Neural crest cell (in vitro differentiated cells): Measurements from ENCODE around the gene VWA8. TPM values are rescaled to one million over a fixed set of nuclear protein-coding genes. Genes with fewer than 3 reads are reported as not detected.

ENCODE experiments used
- DNase-seq: peaks from one replicate; pipeline ENCODE4 v3.0.0; 2021; ENCODE audit warnings: low read depth, mixed read lengths, low spot score
- H3K27ac Mint-ChIP-seq: one replicate; pipeline ENCODE4 v1.8.0; 2021; ENCODE audit warnings: mild to moderate bottlenecking, mixed read lengths; ENCODE audit not compliant: unreplicated experiment
- H3K27me3 Mint-ChIP-seq: 2 replicates; pipeline ENCODE4 v1.8.0; 2021; ENCODE audit warnings: low read depth, mild to moderate bottlenecking, mixed read lengths
- H3K36me3 Mint-ChIP-seq: 2 replicates; pipeline ENCODE4 v1.8.0; 2021; ENCODE audit warnings: low read depth, mild to moderate bottlenecking, mixed read lengths
- H3K4me1 Mint-ChIP-seq: 2 replicates; pipeline ENCODE4 v1.8.0; 2021; ENCODE audit warnings: mixed read lengths
- H3K4me3 Mint-ChIP-seq: one replicate; pipeline ENCODE4 v1.8.0; 2021; ENCODE audit warnings: mild to moderate bottlenecking, mixed read lengths
- H3K9me3 Mint-ChIP-seq: 2 replicates; pipeline ENCODE4 v1.8.0; 2021; ENCODE audit warnings: mixed read lengths
- total RNA-seq: library from RNA; stranded (reverse); gene quantifications from 2 replicates; pipeline ENCODE4 v1.2.1, GENCODE V29; 2021
- TF ChIP-seq, protein P1 (sequence below): fragments of 200-600 bp; sonication (generic); conservative IDR thresholded peaks from 2 replicates; pipeline ENCODE4 v1.5.0; 2021; ENCODE audit warnings: antibody characterized with exemption, mild to moderate bottlenecking

Gene VWA8
- total RNA-seq, 1 donor from 2014 or later: 19.5 TPM

DNA sequence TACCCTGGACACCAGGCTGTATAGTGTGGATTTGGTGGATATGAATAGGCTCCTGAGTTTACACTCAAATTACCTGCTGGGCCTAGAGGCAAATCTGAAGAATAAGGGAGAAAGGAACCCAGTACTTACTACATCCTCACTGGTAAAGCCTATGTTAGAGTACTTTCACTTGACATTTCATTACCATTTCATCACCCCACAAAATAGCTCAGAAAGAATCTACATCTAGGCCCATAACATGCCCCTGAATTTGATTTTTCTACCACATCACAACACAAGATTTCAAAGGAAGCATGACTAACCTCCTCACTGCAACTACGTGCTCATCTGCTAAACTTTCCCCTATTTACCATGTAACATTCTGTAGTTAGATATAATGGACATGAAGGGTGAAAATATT, 43.3 kb downstream of the VWA8 start:
- Mint-ChIP-seq H3K4me3 (no peak overlapping the region), H3K4me1 (peaks cover 17% of the 10 kb centered on the region), H3K9me3 (peaks cover 3% of the 10 kb centered on the region), H3K36me3 (peaks cover 16% of the 10 kb centered on the region), H3K27me3 (no peaks in the 10 kb centered on the region), H3K27ac (no peak overlapping the region)
- TF ChIP-seq, protein P1, sequence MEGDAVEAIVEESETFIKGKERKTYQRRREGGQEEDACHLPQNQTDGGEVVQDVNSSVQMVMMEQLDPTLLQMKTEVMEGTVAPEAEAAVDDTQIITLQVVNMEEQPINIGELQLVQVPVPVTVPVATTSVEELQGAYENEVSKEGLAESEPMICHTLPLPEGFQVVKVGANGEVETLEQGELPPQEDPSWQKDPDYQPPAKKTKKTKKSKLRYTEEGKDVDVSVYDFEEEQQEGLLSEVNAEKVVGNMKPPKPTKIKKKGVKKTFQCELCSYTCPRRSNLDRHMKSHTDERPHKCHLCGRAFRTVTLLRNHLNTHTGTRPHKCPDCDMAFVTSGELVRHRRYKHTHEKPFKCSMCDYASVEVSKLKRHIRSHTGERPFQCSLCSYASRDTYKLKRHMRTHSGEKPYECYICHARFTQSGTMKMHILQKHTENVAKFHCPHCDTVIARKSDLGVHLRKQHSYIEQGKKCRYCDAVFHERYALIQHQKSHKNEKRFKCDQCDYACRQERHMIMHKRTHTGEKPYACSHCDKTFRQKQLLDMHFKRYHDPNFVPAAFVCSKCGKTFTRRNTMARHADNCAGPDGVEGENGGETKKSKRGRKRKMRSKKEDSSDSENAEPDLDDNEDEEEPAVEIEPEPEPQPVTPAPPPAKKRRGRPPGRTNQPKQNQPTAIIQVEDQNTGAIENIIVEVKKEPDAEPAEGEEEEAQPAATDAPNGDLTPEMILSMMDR: no peak
- DNase-seq: no peak

DNA sequence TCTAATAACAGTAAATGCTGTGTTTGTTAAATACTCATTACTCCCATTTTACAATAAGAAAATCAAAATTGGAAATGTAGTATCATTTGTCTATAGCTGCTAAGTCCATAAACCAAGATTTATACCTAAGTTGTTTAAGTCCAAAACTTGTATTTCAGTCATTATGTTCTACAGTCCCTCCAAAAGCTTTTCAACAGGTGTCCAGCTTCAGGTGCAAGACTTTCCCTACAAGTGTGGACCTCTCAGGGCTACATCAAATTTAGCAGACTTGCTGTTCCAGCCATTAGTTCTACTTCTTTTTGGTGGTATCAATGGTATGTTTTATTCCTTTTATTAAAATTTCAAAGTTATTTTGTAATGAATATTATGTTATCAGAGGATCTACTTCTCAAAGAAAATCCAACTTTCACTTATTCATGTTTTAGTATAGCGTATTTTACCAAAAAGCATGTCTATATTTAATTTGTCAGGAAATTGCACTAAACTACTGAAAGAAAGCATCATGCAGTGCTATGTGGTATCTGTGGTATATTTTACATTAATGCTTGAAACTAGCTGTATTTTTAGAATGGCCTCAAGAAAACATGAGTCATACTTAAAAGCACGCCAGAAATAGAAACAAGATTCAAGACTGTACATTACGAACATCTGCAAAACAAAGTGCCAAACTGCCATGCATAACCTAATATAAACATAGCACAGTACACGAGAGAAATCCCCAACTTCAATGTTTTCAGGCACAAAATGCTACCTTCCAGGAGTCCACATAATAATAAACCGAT, 44.5 kb downstream of the VWA8 start:
- Mint-ChIP-seq H3K27me3 (no peaks in the 10 kb centered on the region), H3K9me3 (peaks cover under 1% of the 10 kb centered on the region), H3K4me3 (no peak overlapping the region), H3K27ac (peak overlapping the region; percentile 90), H3K4me1 (peaks cover 17% of the 10 kb centered on the region), H3K36me3 (peaks cover 9% of the 10 kb centered on the region)
- no peak for DNase-seq
- TF ChIP-seq, protein P1: no peak

DNA sequence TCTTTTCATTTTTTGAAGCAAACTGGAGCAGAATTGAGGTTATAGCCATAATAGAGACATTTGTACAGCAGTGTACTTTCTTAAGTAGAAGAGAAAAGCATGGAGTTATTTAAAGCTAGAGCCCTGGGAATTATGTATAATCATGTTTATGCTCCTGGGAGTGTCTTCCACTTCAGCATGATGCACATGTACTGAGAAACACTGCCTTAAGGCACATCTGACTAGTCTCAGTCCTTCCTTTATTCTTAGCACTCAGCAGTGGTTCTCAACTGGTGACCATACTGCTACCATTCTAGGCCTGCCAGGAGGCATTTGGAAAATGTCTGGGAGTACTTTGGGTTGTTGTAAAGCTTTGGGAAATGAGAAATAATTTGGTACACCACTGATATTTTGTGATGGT, 45.8 kb downstream of the VWA8 start:
- H3K27me3 Mint-ChIP-seq: no peaks in the 10 kb centered on the region
- no peak for DNase-seq
- H3K36me3 Mint-ChIP-seq: no peaks in the 10 kb centered on the region
- no peaks in the 10 kb centered on the region for H3K9me3 Mint-ChIP-seq
- no peak overlapping the region for H3K4me3 Mint-ChIP-seq
- TF ChIP-seq, protein P1: no peak
- H3K4me1 Mint-ChIP-seq: peaks cover 12% of the 10 kb centered on the region
- no peak overlapping the region for H3K27ac Mint-ChIP-seq

DNA sequence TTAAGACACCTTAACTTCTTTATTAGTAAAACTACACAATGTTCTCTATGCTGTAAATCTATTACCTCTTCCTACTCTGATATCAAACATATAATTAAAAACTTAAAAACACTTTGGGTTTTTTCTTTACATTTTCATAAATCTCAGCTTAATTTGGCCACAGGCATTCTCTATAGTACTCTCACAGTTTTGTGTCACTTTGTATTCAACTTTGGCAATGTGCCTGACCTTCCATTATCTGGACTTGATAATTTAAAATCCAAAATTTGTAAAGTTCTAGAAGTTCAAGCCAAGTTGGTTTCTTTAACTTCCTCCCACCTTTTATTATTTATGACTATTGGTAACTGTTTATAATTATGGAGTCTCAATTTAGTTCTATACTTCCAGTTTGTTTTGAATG, 46.4 kb downstream of the VWA8 start:
- H3K27ac Mint-ChIP-seq: no peak overlapping the region
- no peak for DNase-seq
- TF ChIP-seq, protein P1: no peak
- H3K4me1 Mint-ChIP-seq: peaks cover 11% of the 10 kb centered on the region
- no peak overlapping the region for H3K4me3 Mint-ChIP-seq
- H3K36me3 Mint-ChIP-seq: no peaks in the 10 kb centered on the region
- H3K9me3 Mint-ChIP-seq: no peaks in the 10 kb centered on the region
- H3K27me3 Mint-ChIP-seq: no peaks in the 10 kb centered on the region

DNA sequence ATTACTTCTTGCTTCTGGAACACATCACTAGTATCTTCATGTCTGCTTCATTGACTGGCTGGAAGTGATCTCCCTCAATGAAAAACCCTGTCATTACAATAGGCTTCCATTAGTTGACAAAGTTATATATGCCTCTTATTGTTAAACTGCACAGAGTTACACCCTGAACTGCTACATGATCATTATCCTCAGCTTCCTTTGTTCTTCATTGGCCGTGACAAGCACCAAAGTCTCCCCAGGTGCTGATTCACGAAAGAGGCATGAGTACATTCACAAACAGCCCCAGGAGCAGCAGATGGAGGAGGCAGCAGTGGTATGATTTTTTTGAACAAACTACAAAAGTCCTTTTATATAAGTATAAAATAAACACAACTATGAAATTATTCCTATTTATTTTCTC, 51.4 kb downstream of the VWA8 start:
- Mint-ChIP-seq H3K36me3 (peaks cover 5% of the 10 kb centered on the region), H3K27ac (peak overlapping the region; percentile 22), H3K4me1 (no peaks in the 10 kb centered on the region), H3K27me3 (no peaks in the 10 kb centered on the region), H3K4me3 (no peak overlapping the region), H3K9me3 (no peaks in the 10 kb centered on the region)
- no peak for DNase-seq
- TF ChIP-seq, protein P1: no peak
